PC-9 (cell line): Measurements from ENCODE around the gene KCNN3.

Experiments used
- EZH2 ChIP-seq: fragments of 200-600 bp; sonication (generic); IDR thresholded peaks from 2 replicates; pipeline ENCODE4 v1.8.0; 2017; ENCODE audit warnings: antibody characterized with exemption, low read depth
- TF ChIP-seq, protein P1 (sequence below): fragments of 200-600 bp; sonication (generic); conservative IDR thresholded peaks from 2 replicates; pipeline ENCODE4 v1.6.1; 2017; ENCODE audit warnings: mixed run types, antibody characterized with exemption, mild to moderate bottlenecking, moderate library complexity

DNA sequence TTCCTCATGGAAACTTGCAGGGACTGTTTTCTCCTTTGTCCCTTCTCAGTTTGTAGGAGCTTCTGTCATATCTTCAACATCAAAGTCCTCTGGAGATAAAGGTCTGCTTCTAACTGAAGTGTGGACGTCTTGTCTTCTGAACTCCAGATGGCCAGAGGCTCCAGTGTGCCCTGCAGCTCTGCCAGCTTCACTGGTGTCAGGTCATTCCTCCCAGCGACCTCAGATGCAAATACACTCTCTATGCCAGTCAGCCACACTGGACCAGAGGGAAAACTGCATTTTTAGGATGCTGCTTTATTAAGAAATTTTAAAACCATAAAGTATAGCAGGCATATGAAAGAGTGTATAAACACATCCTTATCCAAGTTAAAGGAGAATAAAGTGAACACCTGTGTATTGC is 183.6 kb downstream of the KCNN3 start:
- TF ChIP-seq, protein P1, sequence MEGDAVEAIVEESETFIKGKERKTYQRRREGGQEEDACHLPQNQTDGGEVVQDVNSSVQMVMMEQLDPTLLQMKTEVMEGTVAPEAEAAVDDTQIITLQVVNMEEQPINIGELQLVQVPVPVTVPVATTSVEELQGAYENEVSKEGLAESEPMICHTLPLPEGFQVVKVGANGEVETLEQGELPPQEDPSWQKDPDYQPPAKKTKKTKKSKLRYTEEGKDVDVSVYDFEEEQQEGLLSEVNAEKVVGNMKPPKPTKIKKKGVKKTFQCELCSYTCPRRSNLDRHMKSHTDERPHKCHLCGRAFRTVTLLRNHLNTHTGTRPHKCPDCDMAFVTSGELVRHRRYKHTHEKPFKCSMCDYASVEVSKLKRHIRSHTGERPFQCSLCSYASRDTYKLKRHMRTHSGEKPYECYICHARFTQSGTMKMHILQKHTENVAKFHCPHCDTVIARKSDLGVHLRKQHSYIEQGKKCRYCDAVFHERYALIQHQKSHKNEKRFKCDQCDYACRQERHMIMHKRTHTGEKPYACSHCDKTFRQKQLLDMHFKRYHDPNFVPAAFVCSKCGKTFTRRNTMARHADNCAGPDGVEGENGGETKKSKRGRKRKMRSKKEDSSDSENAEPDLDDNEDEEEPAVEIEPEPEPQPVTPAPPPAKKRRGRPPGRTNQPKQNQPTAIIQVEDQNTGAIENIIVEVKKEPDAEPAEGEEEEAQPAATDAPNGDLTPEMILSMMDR: no peak
- TF ChIP-seq EZH2: no peak
